B cell (primary cell): ENCODE measurements around the gene AGBL3.

Source experiments
- EZH2 ChIP-seq: IDR thresholded peaks from 2 replicates; pipeline ENCODE4 v1.6.1; 2012; ENCODE audit warnings: borderline replicate concordance, low read depth, mild to moderate bottlenecking, moderate library complexity, low read length; ENCODE audit not compliant: insufficient read depth, poor library complexity, severe bottlenecking
- TF ChIP-seq, protein P1 (sequence below): fragments of 200-600 bp; IDR thresholded peaks from one replicate; pipeline ENCODE4 v1.8.0; 2022; ENCODE audit warnings: antibody characterized with exemption, mild to moderate bottlenecking

DNA sequence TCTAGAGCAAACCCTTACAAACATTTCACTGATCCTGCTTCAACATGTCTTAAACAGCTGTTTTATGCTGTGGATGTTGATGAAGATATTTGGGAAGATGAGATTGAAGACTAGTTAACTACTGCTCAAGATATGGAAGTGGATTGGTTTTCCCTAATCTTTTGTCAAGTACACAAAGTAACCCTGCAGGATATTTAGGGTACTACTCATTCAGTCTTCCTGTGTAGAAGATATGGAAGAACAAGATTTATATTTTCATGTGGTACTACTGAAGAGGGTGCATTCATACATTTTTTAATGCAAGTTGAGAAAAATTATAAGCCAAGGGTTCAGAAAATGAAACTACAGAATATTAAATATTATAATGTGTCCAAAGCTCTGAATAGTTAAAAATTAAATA is 143.3 kb downstream of the AGBL3 start:
- TF ChIP-seq, protein P1, sequence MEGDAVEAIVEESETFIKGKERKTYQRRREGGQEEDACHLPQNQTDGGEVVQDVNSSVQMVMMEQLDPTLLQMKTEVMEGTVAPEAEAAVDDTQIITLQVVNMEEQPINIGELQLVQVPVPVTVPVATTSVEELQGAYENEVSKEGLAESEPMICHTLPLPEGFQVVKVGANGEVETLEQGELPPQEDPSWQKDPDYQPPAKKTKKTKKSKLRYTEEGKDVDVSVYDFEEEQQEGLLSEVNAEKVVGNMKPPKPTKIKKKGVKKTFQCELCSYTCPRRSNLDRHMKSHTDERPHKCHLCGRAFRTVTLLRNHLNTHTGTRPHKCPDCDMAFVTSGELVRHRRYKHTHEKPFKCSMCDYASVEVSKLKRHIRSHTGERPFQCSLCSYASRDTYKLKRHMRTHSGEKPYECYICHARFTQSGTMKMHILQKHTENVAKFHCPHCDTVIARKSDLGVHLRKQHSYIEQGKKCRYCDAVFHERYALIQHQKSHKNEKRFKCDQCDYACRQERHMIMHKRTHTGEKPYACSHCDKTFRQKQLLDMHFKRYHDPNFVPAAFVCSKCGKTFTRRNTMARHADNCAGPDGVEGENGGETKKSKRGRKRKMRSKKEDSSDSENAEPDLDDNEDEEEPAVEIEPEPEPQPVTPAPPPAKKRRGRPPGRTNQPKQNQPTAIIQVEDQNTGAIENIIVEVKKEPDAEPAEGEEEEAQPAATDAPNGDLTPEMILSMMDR, result no peak
- no peak for TF ChIP-seq EZH2
